ENCODE data around the gene FOCAD. TPM values are rescaled to one million over a fixed set of nuclear protein-coding genes. Genes with fewer than 3 reads are reported as not detected.

FOCAD gene
- total and polyA plus RNA-seq, 2 of the 8 experiments (the other 6 are each of a cell fraction or from before 2014, with no cell fraction given), result 22.0 to 38.4 TPM

- TF ChIP-seq NRF1 (IDR thresholded peaks at IDR 0.05; ENCODE audit: low read depth, low read length) (peak; percentile 67), JUN (IDR thresholded peaks at IDR 0.05; ENCODE audit: low read depth, low read length) (no peak), KDM4A (IDR thresholded peaks at IDR 0.05; ENCODE audit: low read depth, low read length, severe bottlenecking) (peak; percentile 72), ASH2L (IDR thresholded peaks at IDR 0.05; ENCODE audit: low read length) (peak; percentile 90), HDAC2 (IDR thresholded peaks at IDR 0.05; ENCODE audit: borderline replicate concordance in 1 of 2, low read depth in 2 of 2, low read length in 2 of 2) (peak in 1 of 2 experiments; percentile 67; a peak in 1 of 4 replicates), E2F6 (IDR thresholded peaks at IDR 0.05) (peak; percentile 52), RAD21 (IDR thresholded peaks at IDR 0.05 in 1 of 2, conservative IDR thresholded peaks at IDR 0.05 in 1 of 2; ENCODE audit: low read depth in 2 of 2, low read length in 2 of 2) (no peak; a peak in 1 of 4 replicates), POLR2AphosphoS5 (IDR thresholded peaks at IDR 0.05; ENCODE audit: low read depth, low read length) (peak; percentile 85)
These were observed at the start of gene FOCAD (continued) for GRCh38 chr9:20684035-20684874.

All from H1 (cell line).